Measurements from ENCODE around the gene CNOT9. TPM values are rescaled to one million over a fixed set of nuclear protein-coding genes. Genes with fewer than 3 reads are reported as not detected.

CNOT9 gene
- 55.1 and 77.6 TPM in 2 replicates for total RNA-seq

DNA sequence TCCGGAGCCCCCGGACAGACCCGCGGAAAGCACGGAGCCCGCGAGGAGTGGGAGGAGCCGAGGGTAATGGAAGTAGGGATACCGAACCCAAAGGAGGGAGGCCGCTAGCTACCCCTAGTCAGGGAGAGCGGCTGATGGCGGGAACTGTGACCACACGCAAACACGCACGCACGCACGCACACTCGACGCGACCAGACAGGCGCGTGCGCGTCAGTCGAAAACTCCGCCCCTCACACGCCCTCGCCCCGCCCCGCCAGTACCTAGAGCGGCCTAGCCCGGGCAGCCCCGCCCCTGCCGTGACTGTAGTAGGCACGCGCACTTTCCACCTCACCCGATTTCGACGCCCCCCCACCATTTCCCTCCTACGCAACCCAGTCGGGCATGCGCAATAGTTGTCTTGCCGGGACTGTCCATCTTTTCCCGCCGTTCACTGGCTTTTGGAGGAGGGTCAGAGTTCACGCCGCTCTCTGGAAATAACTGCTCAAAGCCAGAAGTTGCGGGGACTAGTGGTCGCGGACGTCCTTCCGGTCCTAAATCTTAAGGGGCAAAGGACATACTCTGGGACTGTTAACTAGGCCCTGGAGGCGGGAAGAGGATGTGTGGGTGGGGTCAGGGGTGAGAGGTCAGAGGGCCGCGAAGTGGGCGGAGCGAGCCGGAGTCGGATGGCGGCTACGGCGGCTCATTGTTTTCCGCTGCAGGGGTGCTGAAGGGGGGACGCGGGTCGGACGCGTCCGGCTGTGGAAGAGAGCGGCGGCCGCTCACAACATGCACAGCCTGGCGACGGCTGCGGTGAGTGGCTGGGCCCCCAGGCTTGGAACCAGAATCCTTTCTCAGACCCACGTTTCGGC lies at the start of gene CNOT9, which contains the start of gene USP37:
TSS of gene CNOT9 (plus strand) at position 650 of the 848 bp plus-strand sequence. CDS start at position 766, 116 bp downstream.
TSS of gene USP37 (minus strand) at position 162 of the 848 bp plus-strand sequence. CDS start 9,698 bp downstream, outside the sequence.

DNA sequence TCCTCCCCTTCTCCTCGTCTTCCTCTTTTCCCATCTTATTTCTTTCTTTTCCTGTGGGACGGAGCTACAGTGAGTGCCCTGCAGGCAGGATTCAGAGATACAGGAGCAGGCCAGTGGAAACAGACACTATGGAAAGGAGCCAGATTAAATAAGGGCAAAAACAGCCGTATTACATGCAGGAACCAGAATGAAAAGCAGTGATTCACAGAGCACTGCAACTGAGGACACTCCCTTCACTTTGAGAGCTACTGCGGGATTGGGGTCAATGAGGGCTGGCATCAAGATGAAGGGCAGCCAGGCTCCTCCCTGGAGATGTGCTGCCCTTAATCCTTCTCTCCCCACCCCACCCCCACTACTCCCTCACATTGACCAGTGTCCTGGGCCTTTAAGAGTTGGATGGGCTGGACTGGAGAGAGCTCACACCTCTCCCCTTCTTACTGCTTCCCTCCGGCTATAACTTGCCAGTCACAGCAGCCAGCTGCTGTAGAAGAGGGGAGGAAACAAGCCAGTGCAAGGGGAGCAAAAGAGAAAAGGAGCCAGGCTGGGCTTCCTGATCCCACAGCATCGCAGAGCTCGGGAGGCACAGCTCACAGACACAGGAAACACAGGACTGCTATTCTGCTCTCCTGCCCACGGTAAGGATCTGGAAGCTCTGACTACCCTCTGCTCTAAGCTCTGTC lies 38.9 kb downstream of the CNOT9 start, which contains the start of gene PLCD4:
TSS of gene PLCD4 (plus strand) at position 464 of the 680 bp plus-strand sequence. CDS start 7,841 bp downstream, outside the sequence.

Small RNAs within 50 kb of the gene (small RNA-seq; reads per million reads assigned to genes)
- gene RNU6-136P = not detected

Other genes with a start within 250 kb of the CNOT9 start
- gene CATIP, start 212.0 kb upstream of the CNOT9 start, total RNA-seq = not detected in 2 replicates
- under 0.01 and 0.20 TPM in 2 replicates for gene SLC11A1, start 186.6 kb upstream of the CNOT9 start, total RNA-seq
- 46.7 and 54.5 TPM in 2 replicates for gene CTDSP1, start 169.0 kb upstream of the CNOT9 start, total RNA-seq
- under 0.01 TPM in 1 of 2 replicates, not detected in the other for gene VIL1, start 149.7 kb upstream of the CNOT9 start, total RNA-seq
- 11.3 and 17.6 TPM in 2 replicates for gene USP37, start 488 bp upstream of the CNOT9 start, total RNA-seq
- 2.2 and 2.6 TPM in 2 replicates for gene PLCD4, start 39.1 kb downstream of the CNOT9 start, total RNA-seq
- gene ZNF142, start 90.8 kb downstream of the CNOT9 start, total RNA-seq = 12.9 and 20.9 TPM in 2 replicates
- 42.6 and 48.1 TPM in 2 replicates for gene BCS1L, start 90.8 kb downstream of the CNOT9 start, total RNA-seq
- gene RNF25, start 103.2 kb downstream of the CNOT9 start, total RNA-seq = 29.8 and 39.3 TPM in 2 replicates
- 22.4 and 24.0 TPM in 2 replicates for gene STK36, start 103.2 kb downstream of the CNOT9 start, total RNA-seq
- gene TTLL4, start 142.0 kb downstream of the CNOT9 start, total RNA-seq = 12.1 and 15.1 TPM in 2 replicates
- gene CYP27A1, start 213.3 kb downstream of the CNOT9 start, total RNA-seq = 0.98 and 3.7 TPM in 2 replicates